HG02840 (cell line): ENCODE data around the gene ZFP1.

Source experiments
- ATAC-seq: cut with Tn5 transposase; IDR thresholded peaks from one replicate; pipeline ENCODE4 v1.9.1; 2021; ENCODE audit warnings: mild to moderate bottlenecking, moderate library complexity, moderate number of reproducible peaks; ENCODE audit not compliant: unreplicated experiment, low FRiP score

Gene ZFP1

GRCh38 chr16:75148311-75149195, at the start of gene ZFP1:
TSS of gene ZFP1 (plus strand) at chr16:75148524. CDS start at chr16:75152952, 4,428 bp downstream.
- ATAC-seq, result peak; percentile 80

- no peak for ATAC-seq
Observed at GRCh38 chr16:75099075-75099667, 49.2 kb upstream of the ZFP1 start.

GRCh38 chr16:75099738-75100602, 48.4 kb upstream of the ZFP1 start:
- ATAC-seq, result no peak

- no peak for ATAC-seq
Observed at GRCh38 chr16:75100603-75100990, 47.7 kb upstream of the ZFP1 start.

GRCh38 chr16:75101635-75102034, 46.7 kb upstream of the ZFP1 start:
- ATAC-seq, result no peak

GRCh38 chr16:75102595-75102994, 45.7 kb upstream of the ZFP1 start:
- no peak for ATAC-seq

GRCh38 chr16:75103994-75104393, 44.3 kb upstream of the ZFP1 start:
- no peak for ATAC-seq

GRCh38 chr16:75104836-75105235, 43.5 kb upstream of the ZFP1 start:
- no peak for ATAC-seq

GRCh38 chr16:75105306-75106061, 42.8 kb upstream of the ZFP1 start:
- no peak for ATAC-seq

GRCh38 chr16:75106351-75107274, 41.7 kb upstream of the ZFP1 start:
- ATAC-seq, result no peak

- no peak for ATAC-seq
Observed at GRCh38 chr16:75107505-75107904, 40.8 kb upstream of the ZFP1 start.

GRCh38 chr16:75108792-75109731, 39.3 kb upstream of the ZFP1 start:
- no peak for ATAC-seq

- no peak for ATAC-seq
Observed at GRCh38 chr16:75109732-75110243, 38.5 kb upstream of the ZFP1 start.

- ATAC-seq, result peak; percentile 77
Observed at GRCh38 chr16:75110637-75111513, 37.4 kb upstream of the ZFP1 start.

GRCh38 chr16:75111514-75111940, 36.8 kb upstream of the ZFP1 start:
- ATAC-seq, result no peak

GRCh38 chr16:75111961-75112733, 36.2 kb upstream of the ZFP1 start:
- no peak for ATAC-seq
